Chondrocyte (in vitro differentiated cells): ENCODE data around the gene ASB18. TPM values are rescaled to one million over a fixed set of nuclear protein-coding genes. Genes with fewer than 3 reads are reported as not detected.
"Not testable (repeated sequence)": the region's sequence is repeated elsewhere in the genome, so short reads cannot be mapped to it uniquely, and the experiment has no call there.

ENCODE experiments used
- DNase-seq: peaks from one replicate; pipeline ENCODE4 v3.0.0; 2021; ENCODE audit warnings: mixed read lengths, low spot score
- H3K27ac Mint-ChIP-seq: one replicate; pipeline ENCODE4 v1.8.0; 2021; ENCODE audit warnings: mild to moderate bottlenecking, moderate library complexity, mixed read lengths; ENCODE audit not compliant: unreplicated experiment
- H3K27me3 Mint-ChIP-seq: 2 replicates; pipeline ENCODE4 v1.8.0; 2021; ENCODE audit warnings: low read depth, mixed read lengths
- H3K36me3 Mint-ChIP-seq: 2 replicates; pipeline ENCODE4 v1.8.0; 2021; ENCODE audit warnings: low read depth, mixed read lengths
- H3K4me1 Mint-ChIP-seq: 2 replicates; pipeline ENCODE4 v1.8.0; 2021; ENCODE audit warnings: low read depth, mild to moderate bottlenecking, mixed read lengths
- H3K4me3 Mint-ChIP-seq: one replicate; pipeline ENCODE4 v1.8.0; 2021; ENCODE audit warnings: mild to moderate bottlenecking, moderate library complexity, mixed read lengths; ENCODE audit not compliant: unreplicated experiment
- H3K9me3 Mint-ChIP-seq: 2 replicates; pipeline ENCODE4 v1.8.0; 2021; ENCODE audit warnings: low read depth, mixed read lengths
- total RNA-seq: library from RNA; stranded (reverse); gene quantifications from 3 replicates; pipeline ENCODE4 v1.2.1, GENCODE V29; 2021
- TF ChIP-seq, protein P1 (sequence below): fragments of 200-600 bp; sonication (generic); IDR thresholded peaks from 2 replicates; pipeline ENCODE4 v1.5.0; 2021; ENCODE audit warnings: antibody characterized with exemption, mild to moderate bottlenecking, moderate library complexity

The ASB18 gene
- total RNA-seq, 1 donor from 2014 or later = not detected

DNA sequence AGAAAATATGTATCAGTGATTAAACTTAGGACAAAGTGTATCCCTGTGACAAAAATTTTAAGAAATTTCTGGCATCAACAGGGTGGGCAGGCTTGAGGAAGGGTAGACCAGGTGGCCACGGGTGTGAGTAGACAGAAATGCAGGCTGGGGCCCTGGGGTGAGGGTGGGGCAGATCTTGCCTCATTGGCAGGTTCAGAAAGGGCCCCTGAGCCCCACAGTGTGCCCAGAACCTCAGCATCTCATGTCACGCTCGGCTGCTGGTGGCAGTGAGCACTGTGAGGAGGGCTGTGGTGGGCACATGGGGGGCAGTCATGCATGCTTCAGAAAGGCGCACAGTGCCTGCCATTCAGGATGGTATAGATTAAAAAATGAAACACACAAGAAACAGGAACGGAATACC is 7.6 kb upstream of the ASB18 start:
- TF ChIP-seq, protein P1, sequence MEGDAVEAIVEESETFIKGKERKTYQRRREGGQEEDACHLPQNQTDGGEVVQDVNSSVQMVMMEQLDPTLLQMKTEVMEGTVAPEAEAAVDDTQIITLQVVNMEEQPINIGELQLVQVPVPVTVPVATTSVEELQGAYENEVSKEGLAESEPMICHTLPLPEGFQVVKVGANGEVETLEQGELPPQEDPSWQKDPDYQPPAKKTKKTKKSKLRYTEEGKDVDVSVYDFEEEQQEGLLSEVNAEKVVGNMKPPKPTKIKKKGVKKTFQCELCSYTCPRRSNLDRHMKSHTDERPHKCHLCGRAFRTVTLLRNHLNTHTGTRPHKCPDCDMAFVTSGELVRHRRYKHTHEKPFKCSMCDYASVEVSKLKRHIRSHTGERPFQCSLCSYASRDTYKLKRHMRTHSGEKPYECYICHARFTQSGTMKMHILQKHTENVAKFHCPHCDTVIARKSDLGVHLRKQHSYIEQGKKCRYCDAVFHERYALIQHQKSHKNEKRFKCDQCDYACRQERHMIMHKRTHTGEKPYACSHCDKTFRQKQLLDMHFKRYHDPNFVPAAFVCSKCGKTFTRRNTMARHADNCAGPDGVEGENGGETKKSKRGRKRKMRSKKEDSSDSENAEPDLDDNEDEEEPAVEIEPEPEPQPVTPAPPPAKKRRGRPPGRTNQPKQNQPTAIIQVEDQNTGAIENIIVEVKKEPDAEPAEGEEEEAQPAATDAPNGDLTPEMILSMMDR = no peak
- DNase-seq = no peak
- Mint-ChIP-seq H3K4me3 (no peak overlapping the region), H3K9me3 (peaks cover 5% of the 10 kb centered on the region), H3K36me3 (peaks cover 4% of the 10 kb centered on the region), H3K27ac (no peak overlapping the region), H3K4me1 (no peaks in the 10 kb centered on the region), H3K27me3 (no peaks in the 10 kb centered on the region)

DNA sequence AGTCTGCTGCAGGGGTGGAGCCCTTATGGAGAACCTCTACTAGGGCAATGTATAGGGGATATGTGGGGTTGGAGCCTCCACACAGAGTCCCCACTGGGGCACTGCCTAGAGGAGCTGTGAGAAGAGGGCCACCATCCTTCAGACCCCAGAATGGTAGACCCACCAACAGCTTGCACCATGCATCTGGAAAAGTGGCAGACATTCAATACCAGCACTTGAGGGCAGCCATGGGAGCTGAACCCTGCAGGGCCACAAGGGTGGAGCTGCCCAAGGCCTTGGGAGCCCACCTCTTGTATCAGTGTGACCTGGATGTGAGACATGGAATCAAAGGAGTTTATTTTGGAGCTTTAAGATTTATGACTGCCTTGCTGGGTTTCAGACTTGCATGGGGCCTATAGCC is 5.7 kb upstream of the ASB18 start:
- not testable (repeated sequence) for H3K9me3 Mint-ChIP-seq, H3K4me1 Mint-ChIP-seq, H3K36me3 Mint-ChIP-seq, DNase-seq, H3K27me3 Mint-ChIP-seq, H3K4me3 Mint-ChIP-seq, H3K27ac Mint-ChIP-seq

DNA sequence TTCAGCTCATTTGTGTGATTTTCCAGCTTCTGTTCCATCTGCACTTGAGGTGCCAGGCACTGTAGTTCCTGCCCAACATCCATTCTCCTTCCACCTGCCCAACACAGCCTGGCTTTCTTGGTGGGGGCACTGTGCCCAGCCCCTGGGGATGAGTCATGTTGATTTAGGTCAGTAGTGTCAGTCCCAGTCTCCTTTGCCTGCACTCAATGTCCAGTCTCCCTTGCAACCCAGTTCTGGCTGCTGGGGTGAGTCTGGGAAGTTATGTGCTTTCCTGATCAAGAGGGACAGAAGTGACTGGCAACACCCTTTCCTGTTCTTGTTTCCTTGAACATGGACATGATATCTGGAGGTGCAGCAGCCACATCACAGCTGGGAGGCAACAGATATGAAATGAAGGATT is 1.5 kb upstream of the ASB18 start:
- Mint-ChIP-seq H3K4me3 (no peak overlapping the region), H3K4me1 (peaks cover 6% of the 10 kb centered on the region), H3K27me3 (no peaks in the 10 kb centered on the region), H3K36me3 (peaks cover 6% of the 10 kb centered on the region), H3K27ac (no peak overlapping the region), H3K9me3 (peaks cover 7% of the 10 kb centered on the region)
- DNase-seq = no peak
- TF ChIP-seq, protein P1 = no peak

GRCh38 chr2:236262238-236262637 is 2.0 kb downstream of the ASB18 start:
- Mint-ChIP-seq H3K27me3 (no peaks in the 10 kb centered on the region), H3K4me3 (no peak overlapping the region), H3K36me3 (peaks cover 2% of the 10 kb centered on the region), H3K9me3 (peaks cover 4% of the 10 kb centered on the region), H3K4me1 (peaks cover 6% of the 10 kb centered on the region), H3K27ac (no peak overlapping the region)
- no peak for DNase-seq
- TF ChIP-seq, protein P1 = no peak

GRCh38 chr2:236261452-236261851 is 2.8 kb downstream of the ASB18 start:
- Mint-ChIP-seq H3K27ac (no peak overlapping the region), H3K4me1 (peaks cover 6% of the 10 kb centered on the region), H3K36me3 (peaks cover 2% of the 10 kb centered on the region), H3K27me3 (no peaks in the 10 kb centered on the region), H3K4me3 (no peak overlapping the region), H3K9me3 (peaks cover 4% of the 10 kb centered on the region)
- no peak for DNase-seq
- TF ChIP-seq, protein P1 = no peak

- H3K27ac Mint-ChIP-seq = no peak overlapping the region
- peaks cover under 1% of the 10 kb centered on the region for H3K36me3 Mint-ChIP-seq
- TF ChIP-seq, protein P1 = no peak
- no peak overlapping the region for H3K4me3 Mint-ChIP-seq
- H3K4me1 Mint-ChIP-seq = peaks cover 6% of the 10 kb centered on the region
- H3K9me3 Mint-ChIP-seq = peaks cover 4% of the 10 kb centered on the region
- no peaks in the 10 kb centered on the region for H3K27me3 Mint-ChIP-seq
- DNase-seq = no peak
Measured at GRCh38 chr2:236259371-236259770, 4.8 kb downstream of the ASB18 start.
